Endodermal cell (in vitro differentiated cells): ENCODE data around the gene TNFRSF19. TPM values are rescaled to one million over a fixed set of nuclear protein-coding genes. Genes with fewer than 3 reads are reported as not detected.

Experiments used
- DNase-seq: peaks from one replicate; pipeline ENCODE4 v3.0.0-alpha.2; 2017
- H3K27ac ChIP-seq: 2 replicates; pipeline ENCODE4 v1.5.1; 2013; ENCODE audit warnings: mild to moderate bottlenecking, low read depth, low read length, moderate library complexity
- H3K27me3 ChIP-seq: 2 replicates; pipeline ENCODE4 v1.6.1; 2013; ENCODE audit warnings: mild to moderate bottlenecking, low read length, moderate library complexity; ENCODE audit not compliant: insufficient read depth, control insufficient read depth, poor library complexity, severe bottlenecking
- H3K36me3 ChIP-seq: 2 replicates; pipeline ENCODE4 v1.7.0; 2013; ENCODE audit warnings: mild to moderate bottlenecking, low read length, moderate library complexity; ENCODE audit not compliant: control insufficient read depth, insufficient read depth
- H3K4me1 ChIP-seq: one replicate; pipeline ENCODE4 v1.7.0; 2013; ENCODE audit warnings: low read length; ENCODE audit not compliant: control insufficient read depth, insufficient read depth
- H3K4me3 ChIP-seq: 2 replicates; pipeline ENCODE4 v1.5.1; 2013; ENCODE audit warnings: mild to moderate bottlenecking, low read length, moderate library complexity
- H3K9ac ChIP-seq: 2 replicates; pipeline ENCODE4 v1.6.1; 2013; ENCODE audit warnings: mild to moderate bottlenecking, low read length, moderate library complexity; ENCODE audit not compliant: poor library complexity, severe bottlenecking; ENCODE audit errors: extremely low read depth
- H3K9me3 ChIP-seq: 2 replicates; pipeline ENCODE4 v1.6.1; 2013; ENCODE audit warnings: mild to moderate bottlenecking, low read length, moderate library complexity; ENCODE audit not compliant: control insufficient read depth
- H3K27ac Mint-ChIP-seq: 2 replicates; pipeline ENCODE4 v1.8.0; 2020; ENCODE audit warnings: mixed read lengths
- H3K27me3 Mint-ChIP-seq: 2 replicates; pipeline ENCODE4 v1.8.0; 2021; ENCODE audit warnings: mild to moderate bottlenecking, mixed read lengths; ENCODE audit not compliant: insufficient read depth
- H3K36me3 Mint-ChIP-seq: 2 replicates; pipeline ENCODE4 v1.8.0; 2020; ENCODE audit warnings: low read depth, mixed read lengths
- H3K4me1 Mint-ChIP-seq: 2 replicates; pipeline ENCODE4 v1.8.0; 2020; ENCODE audit warnings: mixed read lengths
- H3K4me3 Mint-ChIP-seq: 2 replicates; pipeline ENCODE4 v1.8.0; 2020; ENCODE audit warnings: mild to moderate bottlenecking, moderate library complexity, mixed read lengths
- H3K9me3 Mint-ChIP-seq: 2 replicates; pipeline ENCODE4 v1.8.0; 2020; ENCODE audit warnings: mild to moderate bottlenecking, mixed read lengths
- WGBS, 2 experiments: methylation state at CpG; one replicate each; pipeline versions ENCODE4 v1.1.5 to v1.1.7; 2013; ENCODE audit warnings: missing lambda C conversion rate in 2 of 2, mixed read lengths in 1 of 2; ENCODE audit not compliant: insufficient coverage in 1 of 2, insufficient read length in 1 of 2; 5-methylcytosine and 5-hydroxymethylcytosine counted together
- total RNA-seq, 2 donors: library from RNA; stranded (reverse); fragmentation: NEBNext Ultra II Directional in 1 of 2; extraction: Animal tissue kit (Norgen Biotek cat#: 25700) in 1 of 2; gene quantifications; 2 replicates in 1 of 2; 3 replicates in 1 of 2; pipeline ENCODE4 v1.2.1, GENCODE V29; 2021
- TF ChIP-seq, protein P1 (sequence below): fragments of 200-600 bp; sonication (generic); conservative IDR thresholded peaks from 2 replicates; pipeline ENCODE4 v1.5.0; 2021; ENCODE audit warnings: antibody characterized with exemption, mild to moderate bottlenecking

The TNFRSF19 gene
- total RNA-seq, 2 donors from 2014 or later, result 9.2 to 13.0 TPM

- Mint-ChIP-seq H3K27me3 (no peaks in the 10 kb centered on the region), H3K27ac (no peak overlapping the region), H3K36me3 (no peaks in the 10 kb centered on the region), H3K9me3 (peaks cover 40% of the 10 kb centered on the region), H3K4me1 (no peaks in the 10 kb centered on the region), H3K4me3 (no peak overlapping the region)
- 94 to 97% methylated on average over 2 of the region's 2 CpGs for WGBS, 2 experiments
- TF ChIP-seq, protein P1, sequence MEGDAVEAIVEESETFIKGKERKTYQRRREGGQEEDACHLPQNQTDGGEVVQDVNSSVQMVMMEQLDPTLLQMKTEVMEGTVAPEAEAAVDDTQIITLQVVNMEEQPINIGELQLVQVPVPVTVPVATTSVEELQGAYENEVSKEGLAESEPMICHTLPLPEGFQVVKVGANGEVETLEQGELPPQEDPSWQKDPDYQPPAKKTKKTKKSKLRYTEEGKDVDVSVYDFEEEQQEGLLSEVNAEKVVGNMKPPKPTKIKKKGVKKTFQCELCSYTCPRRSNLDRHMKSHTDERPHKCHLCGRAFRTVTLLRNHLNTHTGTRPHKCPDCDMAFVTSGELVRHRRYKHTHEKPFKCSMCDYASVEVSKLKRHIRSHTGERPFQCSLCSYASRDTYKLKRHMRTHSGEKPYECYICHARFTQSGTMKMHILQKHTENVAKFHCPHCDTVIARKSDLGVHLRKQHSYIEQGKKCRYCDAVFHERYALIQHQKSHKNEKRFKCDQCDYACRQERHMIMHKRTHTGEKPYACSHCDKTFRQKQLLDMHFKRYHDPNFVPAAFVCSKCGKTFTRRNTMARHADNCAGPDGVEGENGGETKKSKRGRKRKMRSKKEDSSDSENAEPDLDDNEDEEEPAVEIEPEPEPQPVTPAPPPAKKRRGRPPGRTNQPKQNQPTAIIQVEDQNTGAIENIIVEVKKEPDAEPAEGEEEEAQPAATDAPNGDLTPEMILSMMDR, result no peak
- DNase-seq, result no peak
- Histone ChIP-seq H3K36me3 (no peaks in the 10 kb centered on the region), H3K27ac (no peak overlapping the region), H3K4me1 (no peaks in the 10 kb centered on the region), H3K9ac (no peak overlapping the region), H3K4me3 (no peak overlapping the region), H3K9me3 (peaks cover 30% of the 10 kb centered on the region), H3K27me3 (no peaks in the 10 kb centered on the region)
Measured at GRCh38 chr13:23684647-23685046, 114.4 kb downstream of the TNFRSF19 start.

DNA sequence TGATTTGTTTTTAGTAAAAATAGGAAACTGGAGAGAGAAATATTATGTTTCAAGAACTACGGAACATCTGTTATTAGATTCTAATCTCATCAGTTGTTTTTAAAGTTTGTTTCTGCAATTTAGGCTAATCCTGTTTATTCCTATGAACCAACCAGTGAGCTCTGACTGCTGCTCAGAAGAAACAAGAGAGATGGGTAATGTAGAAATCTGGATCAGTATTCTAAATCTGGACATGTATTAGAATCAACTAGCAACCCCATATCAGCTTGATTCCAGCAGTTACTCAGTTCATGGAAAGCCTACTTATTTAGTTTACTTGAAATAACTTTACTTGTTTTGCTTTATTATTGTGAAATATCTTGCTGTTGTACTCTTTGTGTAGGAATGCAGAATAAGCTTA lies 115.2 kb downstream of the TNFRSF19 start:
- peaks cover 36% of the 10 kb centered on the region for H3K9me3 Mint-ChIP-seq
- DNase-seq, result no peak
- no peak overlapping the region for H3K9ac ChIP-seq

GRCh38 chr13:23686948-23687347 lies 116.7 kb downstream of the TNFRSF19 start:
- no peak overlapping the region for H3K27ac Mint-ChIP-seq
- Histone ChIP-seq H3K27me3 (no peaks in the 10 kb centered on the region), H3K9me3 (peaks cover 30% of the 10 kb centered on the region), H3K9ac (no peak overlapping the region), H3K27ac (no peak overlapping the region), H3K4me1 (no peaks in the 10 kb centered on the region), H3K36me3 (no peaks in the 10 kb centered on the region), H3K4me3 (no peak overlapping the region)
- no peaks in the 10 kb centered on the region for H3K27me3 Mint-ChIP-seq
- peaks cover 34% of the 10 kb centered on the region for H3K9me3 Mint-ChIP-seq
- no peaks in the 10 kb centered on the region for H3K4me1 Mint-ChIP-seq
- no peak for DNase-seq
- 96% methylated on average over 3 of the region's 3 CpGs; no CpG with 5 or more reads in 1 of the 2 experiments for WGBS, 2 experiments
- H3K36me3 Mint-ChIP-seq, result no peaks in the 10 kb centered on the region
- no peak overlapping the region for H3K4me3 Mint-ChIP-seq
- TF ChIP-seq, protein P1, result no peak

More for the DNA sequence above, 115.2 kb downstream of the TNFRSF19 start:
- Mint-ChIP-seq H3K4me3 (no peak overlapping the region), H3K27ac (no peak overlapping the region), H3K27me3 (no peaks in the 10 kb centered on the region), H3K4me1 (no peaks in the 10 kb centered on the region), H3K36me3 (no peaks in the 10 kb centered on the region)
- no peaks in the 10 kb centered on the region for H3K4me1 ChIP-seq
- 100% methylated on average over 1 of the region's 1 CpG for WGBS, 2 experiments
- TF ChIP-seq, protein P1, result no peak
- H3K36me3 ChIP-seq, result no peaks in the 10 kb centered on the region
- H3K9me3 ChIP-seq, result peaks cover 30% of the 10 kb centered on the region
- H3K27me3 ChIP-seq, result no peaks in the 10 kb centered on the region
- H3K27ac ChIP-seq, result no peak overlapping the region
- no peak overlapping the region for H3K4me3 ChIP-seq
